Mesodermal cell (in vitro differentiated cells): ENCODE measurements around the gene DDHD1.
"Not testable (repeated sequence)": the region's sequence is repeated elsewhere in the genome, so short reads cannot be mapped to it uniquely, and the experiment has no call there.

Experiments
- H3K27ac ChIP-seq: 2 replicates; pipeline ENCODE4 v1.7.0; 2013; ENCODE audit warnings: mild to moderate bottlenecking, low read depth, low read length, moderate library complexity; ENCODE audit not compliant: severe bottlenecking
- H3K36me3 ChIP-seq: 2 replicates; pipeline ENCODE4 v1.7.1; 2013; ENCODE audit warnings: mild to moderate bottlenecking, low read length, moderate library complexity; ENCODE audit not compliant: control insufficient read depth, insufficient read depth
- H3K4me1 ChIP-seq: one replicate; pipeline ENCODE4 v1.7.1; 2013; ENCODE audit warnings: mild to moderate bottlenecking, low read length; ENCODE audit not compliant: insufficient read depth, control insufficient read depth, poor library complexity, severe bottlenecking
- H3K4me3 ChIP-seq: 2 replicates; pipeline ENCODE4 v1.7.0; 2013; ENCODE audit warnings: low read length, control low read depth, mild to moderate bottlenecking; ENCODE audit not compliant: insufficient read depth, poor library complexity, severe bottlenecking; ENCODE audit errors: extremely low read depth
- H3K9me3 ChIP-seq: 2 replicates; pipeline ENCODE4 v1.7.1; 2013; ENCODE audit warnings: mild to moderate bottlenecking, low read length, moderate library complexity; ENCODE audit not compliant: control insufficient read depth
- WGBS, 2 experiments: methylation state at CpG; one replicate each; pipeline ENCODE4 v1.1.5; 2013; ENCODE audit warnings: missing lambda C conversion rate in 2 of 2; ENCODE audit not compliant: insufficient coverage in 2 of 2; 5-methylcytosine and 5-hydroxymethylcytosine counted together

The DDHD1 gene

GRCh38 chr14:53180272-53181221 is 27.4 kb upstream of the DDHD1 start:
- Histone ChIP-seq H3K27ac (no peak overlapping the region), H3K4me3 (no peak overlapping the region), H3K4me1 (no peaks in the 10 kb centered on the region), H3K36me3 (no peaks in the 10 kb centered on the region), H3K9me3 (no peaks in the 10 kb centered on the region)
- WGBS, 2 experiments: 82 to 84% methylated on average over 5 to 6 of the region's 13 CpGs

GRCh38 chr14:53179486-53180005 is 26.4 kb upstream of the DDHD1 start:
- not testable (repeated sequence) for H3K9me3 ChIP-seq, H3K36me3 ChIP-seq, H3K4me1 ChIP-seq, H3K27ac ChIP-seq, H3K4me3 ChIP-seq
- WGBS, 2 experiments: no CpG with 5 or more reads among the region's 2 CpGs

DNA sequence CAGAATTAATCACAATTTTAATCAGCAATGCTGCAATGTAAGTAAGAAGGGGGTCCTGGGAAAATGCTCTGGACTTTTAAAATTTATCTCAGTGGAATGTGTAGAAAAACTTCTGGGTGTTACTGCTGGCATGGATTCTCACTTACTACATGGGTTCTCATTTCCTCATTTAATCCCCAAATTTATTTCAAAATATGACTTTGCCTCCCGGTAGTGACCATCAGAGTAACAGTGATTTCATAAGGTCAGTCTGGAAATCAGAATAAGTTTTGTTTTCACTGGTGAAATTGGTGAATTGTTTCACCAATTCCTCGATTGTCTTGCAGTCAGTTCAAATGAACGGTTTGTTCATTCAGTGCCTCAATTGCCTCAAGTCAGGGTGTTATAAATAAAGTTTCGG is 22.3 kb upstream of the DDHD1 start:
- Histone ChIP-seq H3K36me3 (no peaks in the 10 kb centered on the region), H3K4me1 (no peaks in the 10 kb centered on the region), H3K9me3 (no peaks in the 10 kb centered on the region), H3K4me3 (no peak overlapping the region), H3K27ac (peak overlapping the region; percentile 6)
- 89 to 100% methylated on average over 2 to 3 of the region's 4 CpGs for WGBS, 2 experiments

GRCh38 chr14:53174918-53175317 is 21.8 kb upstream of the DDHD1 start:
- Histone ChIP-seq H3K9me3 (no peaks in the 10 kb centered on the region), H3K36me3 (no peaks in the 10 kb centered on the region), H3K27ac (peak overlapping the region; percentile 6), H3K4me1 (no peaks in the 10 kb centered on the region), H3K4me3 (no peak overlapping the region)
- WGBS, 2 experiments: 80 to 94% methylated on average over 1 to 2 of the region's 4 CpGs

- no peaks in the 10 kb centered on the region for H3K4me1 ChIP-seq
- no peaks in the 10 kb centered on the region for H3K36me3 ChIP-seq
- H3K9me3 ChIP-seq: no peaks in the 10 kb centered on the region
- WGBS, 2 experiments: 94 to 98% methylated on average over 8 to 9 of the region's 9 CpGs
- no peak overlapping the region for H3K4me3 ChIP-seq
- no peak overlapping the region for H3K27ac ChIP-seq
These were observed 15.7 kb upstream of the DDHD1 start for GRCh38 chr14:53168786-53169185.

DNA sequence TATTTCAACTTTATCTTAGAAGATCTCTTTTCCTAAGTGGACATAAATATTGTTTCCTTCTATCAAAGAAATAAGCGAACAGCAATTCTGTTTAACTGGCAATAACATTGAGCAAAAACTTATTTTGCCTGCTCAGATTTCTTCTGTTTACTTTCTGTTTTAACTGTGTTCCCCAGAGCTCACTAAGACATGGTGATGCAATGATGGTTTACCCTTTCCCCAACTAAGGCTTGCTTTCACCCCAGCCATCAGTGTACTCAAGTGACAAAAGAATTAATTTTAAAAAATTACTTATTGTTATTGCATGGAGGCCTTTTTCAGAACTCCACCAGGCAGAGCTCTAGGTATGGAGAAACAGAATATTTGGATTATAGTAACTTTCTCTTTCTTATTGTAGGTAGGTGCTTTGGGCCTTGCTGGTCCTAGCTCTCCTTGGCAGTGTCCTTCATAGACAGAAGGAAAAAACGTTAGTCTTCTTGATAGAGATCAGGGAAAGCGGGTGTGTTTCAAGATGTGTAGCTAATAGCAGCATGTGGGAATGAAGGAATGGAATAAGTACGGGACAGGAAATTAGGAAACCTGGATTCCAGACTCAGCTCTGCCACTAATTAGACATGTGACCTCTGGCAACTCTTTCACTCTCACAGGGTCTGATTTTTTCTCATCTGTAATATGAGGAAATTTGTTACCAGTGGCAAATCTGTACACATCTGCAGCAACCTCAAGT is 14.6 kb upstream of the DDHD1 start:
- H3K9me3 ChIP-seq: no peaks in the 10 kb centered on the region
- H3K27ac ChIP-seq: no peak overlapping the region
- H3K4me3 ChIP-seq: no peak overlapping the region
- no peaks in the 10 kb centered on the region for H3K36me3 ChIP-seq
- 80 to 83% methylated on average over 2 to 3 of the region's 4 CpGs for WGBS, 2 experiments
- no peaks in the 10 kb centered on the region for H3K4me1 ChIP-seq

DNA sequence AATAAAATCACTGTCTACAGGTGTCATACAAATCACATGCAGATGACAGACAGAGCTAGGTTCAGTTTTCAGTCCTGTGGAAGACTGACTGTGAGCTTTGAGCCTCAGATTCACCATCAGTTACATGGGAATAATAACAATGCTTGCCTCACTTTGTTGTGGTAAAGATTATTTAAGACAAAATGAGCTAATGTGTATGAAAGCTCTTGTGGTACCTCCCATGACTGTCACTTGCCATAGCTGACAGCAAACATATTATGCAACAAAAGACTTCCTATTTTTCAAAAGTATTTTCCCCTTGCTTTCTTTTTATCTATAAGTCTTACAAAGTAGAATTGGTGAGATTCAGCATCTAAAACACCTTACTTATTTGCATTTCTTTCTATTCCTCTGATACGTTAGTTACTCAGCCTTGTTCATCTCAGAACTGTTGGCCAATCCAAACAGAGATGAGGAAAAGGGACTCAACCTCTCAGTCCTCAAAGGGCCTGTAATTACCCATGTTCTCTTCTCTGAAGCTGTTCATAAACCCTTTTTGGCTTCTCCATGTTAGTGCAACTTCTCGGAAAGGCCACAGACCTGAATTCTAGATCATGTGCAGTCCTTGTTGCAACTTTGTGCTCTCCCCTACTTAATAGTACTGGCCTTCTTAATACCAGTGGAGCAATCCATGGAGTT is 8.8 kb upstream of the DDHD1 start:
- 95 to 100% methylated on average over 2 of the region's 2 CpGs for WGBS, 2 experiments

DNA sequence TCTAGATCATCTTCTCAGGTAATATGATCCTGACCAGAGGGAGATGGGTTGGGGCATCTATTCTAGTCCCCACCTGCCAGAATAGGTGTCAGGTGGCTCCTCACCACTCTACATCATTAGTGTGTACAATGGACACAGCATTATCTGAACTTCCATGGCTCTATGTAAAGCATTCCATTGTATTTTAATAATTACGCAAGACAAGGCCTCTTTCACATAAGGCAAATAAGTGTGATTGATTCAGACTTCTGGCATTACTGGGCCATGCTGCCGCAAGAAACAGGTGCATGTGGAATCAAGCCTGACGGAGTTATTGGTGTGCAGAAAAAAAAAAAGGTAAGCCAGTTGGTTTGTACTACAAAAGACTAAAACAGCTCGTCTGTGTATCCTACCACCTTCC is 3.1 kb upstream of the DDHD1 start:
- H3K36me3 ChIP-seq: no peaks in the 10 kb centered on the region
- H3K9me3 ChIP-seq: no peaks in the 10 kb centered on the region
- H3K27ac ChIP-seq: no peak overlapping the region
- 86 to 100% methylated on average over 1 to 3 of the region's 4 CpGs for WGBS, 2 experiments
- no peak overlapping the region for H3K4me3 ChIP-seq
- no peaks in the 10 kb centered on the region for H3K4me1 ChIP-seq

More for the DNA sequence above, 8.8 kb upstream of the DDHD1 start:
- H3K9me3 ChIP-seq: no peaks in the 10 kb centered on the region
- H3K27ac ChIP-seq: no peak overlapping the region
- H3K4me1 ChIP-seq: no peaks in the 10 kb centered on the region
- H3K4me3 ChIP-seq: no peak overlapping the region
- H3K36me3 ChIP-seq: no peaks in the 10 kb centered on the region

GRCh38 chr14:53153702-53154112 is 584 bp upstream of the DDHD1 start:
- 93 to 100% methylated on average over 1 to 2 of the region's 4 CpGs for WGBS, 2 experiments
- Histone ChIP-seq H3K9me3 (no peaks in the 10 kb centered on the region), H3K4me3 (peak overlapping the region; percentile 86), H3K4me1 (no peaks in the 10 kb centered on the region), H3K27ac (no peak overlapping the region), H3K36me3 (no peaks in the 10 kb centered on the region)

- H3K4me1 ChIP-seq: no peaks in the 10 kb centered on the region
- peak overlapping the region; percentile 56 for H3K27ac ChIP-seq
- no peaks in the 10 kb centered on the region for H3K9me3 ChIP-seq
- H3K36me3 ChIP-seq: no peaks in the 10 kb centered on the region
- peak overlapping the region; percentile 86 for H3K4me3 ChIP-seq
- 0% methylated on average over 53 to 59 of the region's 73 CpGs for WGBS, 2 experiments
These were observed 788 bp downstream of the DDHD1 start for GRCh38 chr14:53152184-53152886.
